DOHH2 (cell line): Measurements from ENCODE around the gene ACTR1B.

Experiments used
- EZH2phosphoT487 ChIP-seq: fragments of 200-600 bp; sonication (generic); IDR thresholded peaks from 2 replicates; pipeline ENCODE4 v1.6.1; 2017; ENCODE audit warnings: borderline replicate concordance, mild to moderate bottlenecking, antibody characterized with exemption, low read length, moderate library complexity, mixed read lengths
- TF ChIP-seq, protein P1 (sequence below): fragments of 200-600 bp; sonication (generic); IDR thresholded peaks from one replicate; pipeline ENCODE4 v1.5.1; 2014; ENCODE audit warnings: antibody characterized with exemption, mild to moderate bottlenecking, low read depth, low read length; ENCODE audit not compliant: poor library complexity, severe bottlenecking

DNA sequence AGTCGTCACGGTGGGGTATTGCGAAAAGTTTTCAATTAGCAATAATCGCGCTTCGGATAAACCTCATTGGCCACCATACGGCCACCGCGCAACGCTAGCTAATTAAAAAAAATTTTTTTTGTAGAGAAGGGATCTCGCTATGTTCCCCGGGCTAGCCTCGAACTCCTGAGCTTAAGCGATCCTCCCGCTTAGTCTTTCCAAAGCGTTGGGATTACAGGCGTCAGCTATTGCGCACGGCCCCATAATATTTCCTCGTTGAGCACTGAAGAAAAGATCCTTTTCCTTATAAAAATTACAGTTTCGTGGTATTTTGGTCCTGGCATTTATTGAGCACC, 759 bp upstream of the ACTR1B start:
- TF ChIP-seq, protein P1, sequence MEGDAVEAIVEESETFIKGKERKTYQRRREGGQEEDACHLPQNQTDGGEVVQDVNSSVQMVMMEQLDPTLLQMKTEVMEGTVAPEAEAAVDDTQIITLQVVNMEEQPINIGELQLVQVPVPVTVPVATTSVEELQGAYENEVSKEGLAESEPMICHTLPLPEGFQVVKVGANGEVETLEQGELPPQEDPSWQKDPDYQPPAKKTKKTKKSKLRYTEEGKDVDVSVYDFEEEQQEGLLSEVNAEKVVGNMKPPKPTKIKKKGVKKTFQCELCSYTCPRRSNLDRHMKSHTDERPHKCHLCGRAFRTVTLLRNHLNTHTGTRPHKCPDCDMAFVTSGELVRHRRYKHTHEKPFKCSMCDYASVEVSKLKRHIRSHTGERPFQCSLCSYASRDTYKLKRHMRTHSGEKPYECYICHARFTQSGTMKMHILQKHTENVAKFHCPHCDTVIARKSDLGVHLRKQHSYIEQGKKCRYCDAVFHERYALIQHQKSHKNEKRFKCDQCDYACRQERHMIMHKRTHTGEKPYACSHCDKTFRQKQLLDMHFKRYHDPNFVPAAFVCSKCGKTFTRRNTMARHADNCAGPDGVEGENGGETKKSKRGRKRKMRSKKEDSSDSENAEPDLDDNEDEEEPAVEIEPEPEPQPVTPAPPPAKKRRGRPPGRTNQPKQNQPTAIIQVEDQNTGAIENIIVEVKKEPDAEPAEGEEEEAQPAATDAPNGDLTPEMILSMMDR = no peak
- TF ChIP-seq EZH2phosphoT487 = no peak
